GM12878 (cell line): ENCODE measurements around the gene ALB. TPM values are rescaled to one million over a fixed set of nuclear protein-coding genes. Genes with fewer than 3 reads are reported as not detected.

Experiments used
- ATAC-seq: fragments of 200-7000 bp; cut with Tn5 transposase; 3 replicates; pipeline ENCODE4 v1.9.1; 2020; ENCODE audit warnings: mild to moderate bottlenecking, moderate library complexity
- BruUV-seq: library from RNA; stranded (reverse); fragments of 400-500 nt; replicated peaks from 2 replicates; lab custom pipeline; 2021; lab: Mats Ljungman, UMichigan
- CTCF ChIA-PET: fragments of 300-600 bp; sonication (Branson Sonifier 250); formaldehyde crosslinking; extraction: SDS; loops from one replicate; lab custom pipeline; 2021; ENCODE audit warnings: inconsistent platforms; lab: Yijun Ruan, JAX
- POLR2A ChIA-PET: fragments of 350-600 bp; formaldehyde crosslinking; extraction: SDS; loops from one replicate; lab custom pipeline; 2021; ENCODE audit warnings: inconsistent platforms; lab: Charles Lee
- RAD21 ChIA-PET: fragments of 300-600 bp; sonication (Branson Sonifier 250); formaldehyde crosslinking; loops from one replicate; lab custom pipeline; 2023; ENCODE audit warnings: antibody characterized with exemption; ENCODE audit not compliant: unreplicated experiment; lab: Charles Lee
- SMC1A ChIA-PET: fragments of 300-600 bp; sonication (Branson Sonifier 250); formaldehyde crosslinking; loops from one replicate; lab custom pipeline; 2023; ENCODE audit not compliant: unreplicated experiment, uncharacterized antibody; lab: Charles Lee
- DNase-seq: peaks from one replicate; pipeline ENCODE4 v3.0.0-alpha.2; 2011; ENCODE audit warnings: low read depth, low spot score
- FAIRE-seq: peaks from 3 replicates; lab custom pipeline; 2011; peaks lifted over from hg19 to GRCh38; lab: Jason Lieb, UNC
- H2AFZ ChIP-seq: 2 replicates; pipeline ENCODE4 v1.6.0; 2011; ENCODE audit warnings: low read depth, low read length, control low read depth; ENCODE audit not compliant: control insufficient read depth
- H3K27ac ChIP-seq: 2 replicates; pipeline ENCODE4 v1.5.1; 2011; ENCODE audit warnings: control low read depth; ENCODE audit not compliant: control insufficient read depth, insufficient read depth
- H3K27me3 ChIP-seq, 2 experiments: replicated peaks in 1 of 2; 2 replicates each; pipeline versions ENCODE4 v1.6.0 to v1.6.1; 2011; ENCODE audit warnings: low read length in 1 of 2; ENCODE audit not compliant: control insufficient read depth in 2 of 2, insufficient read depth in 2 of 2
- H3K36me3 ChIP-seq, 2 experiments: 2 replicates each; pipeline ENCODE4 v1.5.1; 2011; ENCODE audit warnings: low read length in 1 of 2; ENCODE audit not compliant: control insufficient read depth in 2 of 2, insufficient read depth in 2 of 2
- H3K4me1 ChIP-seq: 2 replicates; pipeline ENCODE4 v1.6.1; 2011; ENCODE audit warnings: mild to moderate bottlenecking, low read length, moderate library complexity, mixed read lengths; ENCODE audit not compliant: control insufficient read depth, insufficient read depth
- H3K4me2 ChIP-seq: 2 replicates; pipeline ENCODE4 v1.6.0; 2011; ENCODE audit warnings: control low read depth; ENCODE audit not compliant: control insufficient read depth, insufficient read depth
- H3K4me3 ChIP-seq: fragments of 200-600 bp; sonication (generic); 2 replicates; pipeline ENCODE4 v1.5.1; 2016
- H3K79me2 ChIP-seq: 2 replicates; pipeline ENCODE4 v1.6.0; 2011; ENCODE audit warnings: low read length; ENCODE audit not compliant: control insufficient read depth, insufficient read depth
- H3K9ac ChIP-seq: 2 replicates; pipeline ENCODE4 v1.8.0; 2011; ENCODE audit warnings: low read length, control low read depth, mixed read lengths; ENCODE audit not compliant: control insufficient read depth, insufficient read depth
- H3K9me3 ChIP-seq: replicated peaks from 3 replicates; pipeline ENCODE4 v1.5.1; 2011; ENCODE audit warnings: mild to moderate bottlenecking, low read length; ENCODE audit not compliant: control insufficient read depth, insufficient read depth
- H4K20me1 ChIP-seq: 2 replicates; pipeline ENCODE4 v1.6.0; 2011; ENCODE audit not compliant: control insufficient read depth, insufficient read depth
- BCL11A ChIP-seq: IDR thresholded peaks from 2 replicates; pipeline ENCODE4 v1.6.1; 2011; ENCODE audit warnings: low read depth, low read length
- EP300 ChIP-seq, 2 experiments: fragments of 150-350 bp in 1 of 2; IDR thresholded peaks; 2 replicates each; pipeline ENCODE4 v1.6.1; 2011 to 2012; ENCODE audit warnings: low read depth in 2 of 2, low read length in 2 of 2, borderline replicate concordance in 1 of 2, improper control_type of control experiment in 1 of 2, inconsistent platforms in 1 of 2; ENCODE audit not compliant: control insufficient read depth in 1 of 2
- GABPA ChIP-seq: IDR thresholded peaks from 2 replicates; pipeline ENCODE4 v1.6.1; 2014; ENCODE audit warnings: antibody characterized with exemption, low read depth, mild to moderate bottlenecking, inconsistent platforms
- KAT2A ChIP-seq: conservative IDR thresholded peaks from 2 replicates; pipeline ENCODE4 v1.6.1; 2011; ENCODE audit warnings: low read depth, low read length; ENCODE audit not compliant: control insufficient read depth
- NFYB ChIP-seq: IDR thresholded peaks from 2 replicates; pipeline ENCODE4 v1.6.1; 2011; ENCODE audit warnings: low read depth, mild to moderate bottlenecking, low read length, improper control_type of control experiment, moderate library complexity; ENCODE audit not compliant: insufficient read depth
- RBBP5 ChIP-seq: fragments of 200-600 bp; sonication (generic); conservative IDR thresholded peaks from 2 replicates; pipeline ENCODE4 v1.6.1; 2016
- RFX5 ChIP-seq: IDR thresholded peaks from 2 replicates; pipeline ENCODE4 v1.6.1; 2011; ENCODE audit warnings: low read depth, low read length, improper control_type of control experiment
- STAT1 ChIP-seq: fragments of 450-650 bp; conservative IDR thresholded peaks from 2 replicates; pipeline ENCODE4 v1.6.1; 2014; ENCODE audit warnings: antibody characterized with exemption, mild to moderate bottlenecking
- USF1 ChIP-seq: IDR thresholded peaks from 2 replicates; pipeline ENCODE4 v1.6.1; 2011; ENCODE audit warnings: borderline replicate concordance, low read depth, mild to moderate bottlenecking, moderate library complexity, mixed read lengths, low read length; ENCODE audit not compliant: insufficient read depth; ENCODE audit errors: extremely low read length
- WGBS: methylation state at CpG from one replicate; pipeline ENCODE4 v1.1.6; 2016; ENCODE audit warnings: low lambda C conversion rate; ENCODE audit not compliant: insufficient replicate concordance, insufficient coverage; ENCODE audit errors: missing lambda C conversion rate; 5-methylcytosine and 5-hydroxymethylcytosine counted together
- in situ Hi-C: fragments of 300-500 bp; cut with MboI; formaldehyde crosslinking; loops from 9 replicates; pipeline ENCODE4 v1.14.3; 2018; ENCODE audit warnings: mixed read lengths
- intact Hi-C: fragments of 100-400 bp; cut with micrococcal nuclease; formaldehyde crosslinking; loops from one replicate; pipeline ENCODE4 v1.14.2; 2022; ENCODE audit not compliant: unreplicated experiment
- polyA plus RNA-seq, 11 experiments: library from polyadenylated mRNA; depleted of rRNA in 4 of 11; unstranded in 6 of 11; stranded (reverse) in 5 of 11; fragments of >200 nt; fragmentation: Nextera tagmentation in 4 of 11; fragmentation: Illumina TruSeq in 1 of 11; extraction: Ambion mirVana in 4 of 11; extraction: Trizol in 1 of 11; gene quantifications; 1 replicate in 1 of 11; 2 replicates in 10 of 11; pipeline versions ENCODE4 v1.2.1 to v1.2.3, GENCODE V29; 2011 to 2016; ENCODE audit warnings: inconsistent platforms in 2 of 11, missing spikeins in 2 of 11, low read depth in 1 of 11
- total RNA-seq, 4 experiments: library from RNA; depleted of rRNA in 3 of 4; stranded (reverse); fragments of >200 nt in 3 of 4; fragmentation: Illumina TruSeq in 1 of 4; extraction: Trizol in 1 of 4; gene quantifications; 2 replicates each; pipeline versions ENCODE4 v1.2.1 to v1.2.3, GENCODE V29; 2013 to 2021

ALB gene
- total and polyA plus RNA-seq, 10 of the 15 experiments (the other 5 are each of a cell fraction or from before 2014, with no cell fraction given): 0.05 to 29.0 TPM; not detected in 8

- no peak for TF ChIP-seq KAT2A
- TF ChIP-seq GABPA: no peak
- TF ChIP-seq STAT1: no peak
These were observed 47.3 kb downstream of the ALB start (continued) for GRCh38 chr4:73451404-73451803.

GRCh38 chr4:73451981-73452747 lies 48.1 kb downstream of the ALB start:
- POLR2A ChIA-PET: no interaction called here
- Histone ChIP-seq H3K27ac (no peak overlapping the region), H3K4me1 (no peaks in the 10 kb centered on the region), H3K79me2 (no peaks in the 10 kb centered on the region), H3K9ac (no peak overlapping the region), H3K36me3 (no peaks in the 10 kb centered on the region), H3K27me3 (no peaks in the 10 kb centered on the region), H3K9me3 (no peaks in the 10 kb centered on the region), H2AFZ (no peak overlapping the region), H4K20me1 (no peaks in the 10 kb centered on the region), H3K4me2 (no peak overlapping the region)
- no peak for ATAC-seq
- CTCF ChIA-PET: interaction anchor here (0.5 to 1.5 kb wide), 3 partner anchors 111 to 924 kb away, joined by 3 to 6 read pairs (median 3); no protein-coding TSS in a partner anchor
- SMC1A ChIA-PET: no interaction called here
- no peak for FAIRE-seq
- RAD21 ChIA-PET: no interaction called here
- DNase-seq: no peak
- intact Hi-C loops: no loop called here
- BruUV-seq: no TSS peak
- in situ Hi-C loops: loop anchor here (10.0 kb wide), 1 partner anchor 63 kb away; no protein-coding TSS in a partner anchor
- WGBS: 35% methylated on average over 4 of the region's 4 CpGs
- TF ChIP-seq EP300 (IDR thresholded peaks at IDR 0.05; ENCODE audit: borderline replicate concordance in 1 of 2, control insufficient read depth in 1 of 2, low read depth in 2 of 2, low read length in 2 of 2) (no peak), RBBP5 (no peak), BCL11A (no peak), RFX5 (no peak), NFYB (no peak), USF1 (no peak)
- TF ChIP-seq, all 136 proteins: peak for 0
- H3K4me3 ChIP-seq: no peak overlapping the region
